Neuronal stem cell (in vitro differentiated cells): Measurements from ENCODE around the gene KRT12.

Experiments used
- DNase-seq: peaks from one replicate; pipeline ENCODE4 v3.0.0-alpha.2; 2013; ENCODE audit warnings: low spot score
- H2AFZ ChIP-seq: one replicate; pipeline ENCODE4 v1.6.1; 2013; ENCODE audit warnings: mild to moderate bottlenecking, low read length, inconsistent platforms
- H2AK5ac ChIP-seq: 2 replicates; pipeline ENCODE4 v1.6.1; 2013; ENCODE audit warnings: low read depth, mild to moderate bottlenecking, inconsistent platforms, low read length, moderate library complexity, mixed read lengths
- H2BK120ac ChIP-seq: 2 replicates; pipeline ENCODE4 v1.6.1; 2013; ENCODE audit warnings: low read depth, mild to moderate bottlenecking, inconsistent platforms, low read length, moderate library complexity, mixed read lengths
- H2BK12ac ChIP-seq: one replicate; pipeline ENCODE4 v1.6.1; 2013; ENCODE audit warnings: low read length, inconsistent platforms
- H2BK15ac ChIP-seq: 2 replicates; pipeline ENCODE4 v1.6.1; 2013; ENCODE audit warnings: mild to moderate bottlenecking, low read length, inconsistent platforms, mixed read lengths
- H2BK5ac ChIP-seq: one replicate; pipeline ENCODE4 v1.6.1; 2013; ENCODE audit warnings: inconsistent platforms, mild to moderate bottlenecking, low read length, moderate library complexity
- H3K14ac ChIP-seq: one replicate; pipeline ENCODE4 v1.6.1; 2013; ENCODE audit warnings: low read length, inconsistent platforms
- H3K18ac ChIP-seq: 2 replicates; pipeline ENCODE4 v1.6.1; 2013; ENCODE audit warnings: low read length, inconsistent platforms
- H3K23ac ChIP-seq: 2 replicates; pipeline ENCODE4 v1.6.1; 2013; ENCODE audit warnings: low read depth, mild to moderate bottlenecking, mixed read lengths, low read length, inconsistent platforms; ENCODE audit not compliant: poor library complexity
- H3K27ac ChIP-seq: replicated peaks from 3 replicates; pipeline ENCODE4 v1.5.1; 2013; ENCODE audit warnings: low read length, inconsistent platforms
- H3K27me3 ChIP-seq, 3 experiments: 2 replicates each; pipeline ENCODE4 v1.6.1; 2013; ENCODE audit warnings: low read length in 3 of 3, mild to moderate bottlenecking in 2 of 3, inconsistent platforms in 1 of 3, low read depth in 1 of 3, mixed read lengths in 1 of 3, moderate library complexity in 1 of 3; ENCODE audit not compliant: control insufficient read depth in 3 of 3, insufficient read depth in 3 of 3
- H3K36me3 ChIP-seq, 2 donors: replicated peaks in 1 of 2; 2 replicates each; pipeline ENCODE4 v1.6.1; 2013; ENCODE audit warnings: low read length in 2 of 2; ENCODE audit not compliant: control insufficient read depth in 2 of 2, insufficient read depth in 2 of 2
- H3K4ac ChIP-seq: 2 replicates; pipeline ENCODE4 v1.6.1; 2013; ENCODE audit warnings: inconsistent platforms, mild to moderate bottlenecking, low read length, moderate library complexity
- H3K4me1 ChIP-seq, 2 donors: 1 replicate in 1 of 2; 2 replicates in 1 of 2; pipeline ENCODE4 v1.6.1; 2013; ENCODE audit warnings: low read length in 2 of 2, low read depth in 1 of 2; ENCODE audit not compliant: control insufficient read depth in 2 of 2, insufficient read depth in 1 of 2
- H3K4me2 ChIP-seq: one replicate; pipeline ENCODE4 v1.6.1; 2013; ENCODE audit warnings: mild to moderate bottlenecking, low read length, inconsistent platforms; ENCODE audit not compliant: insufficient read depth, poor library complexity, severe bottlenecking
- H3K4me3 ChIP-seq, 2 donors: 2 replicates each; pipeline ENCODE4 v1.5.1; 2013; ENCODE audit warnings: low read length in 2 of 2, mild to moderate bottlenecking in 2 of 2, inconsistent platforms in 1 of 2, moderate library complexity in 1 of 2
- H3K79me1 ChIP-seq: one replicate; pipeline ENCODE4 v1.6.1; 2013; ENCODE audit warnings: low read depth, mild to moderate bottlenecking, inconsistent platforms, low read length, moderate library complexity
- H3K9ac ChIP-seq: one replicate; pipeline ENCODE4 v1.6.1; 2013; ENCODE audit warnings: mild to moderate bottlenecking, low read depth, low read length, inconsistent platforms; ENCODE audit not compliant: poor library complexity
- H3K9me3 ChIP-seq, 2 donors: replicated peaks in 1 of 2; 2 replicates each; pipeline versions ENCODE3 to v1.6.1; 2013; ENCODE audit warnings: low read length in 2 of 2, mild to moderate bottlenecking in 2 of 2, inconsistent platforms in 1 of 2, low read depth in 1 of 2, mixed read lengths in 1 of 2, moderate library complexity in 1 of 2; ENCODE audit not compliant: control insufficient read depth in 2 of 2, insufficient read depth in 1 of 2
- H4K8ac ChIP-seq: one replicate; pipeline ENCODE4 v1.6.1; 2013; ENCODE audit warnings: low read depth, mild to moderate bottlenecking, inconsistent platforms, low read length, moderate library complexity
- H4K91ac ChIP-seq: one replicate; pipeline ENCODE4 v1.6.1; 2013; ENCODE audit warnings: low read length, low read depth, mild to moderate bottlenecking, inconsistent platforms; ENCODE audit not compliant: poor library complexity
- WGBS, 2 donors: extraction: QIAGEN DNeasy Blood & Tissue Kit; methylation state at CpG; one replicate each; pipeline ENCODE4 v1.1.7; 2013; ENCODE audit warnings: missing lambda C conversion rate in 2 of 2, mixed read lengths in 1 of 2; ENCODE audit not compliant: insufficient read length in 2 of 2, insufficient replicate concordance in 1 of 2; ENCODE audit errors: extremely low coverage in 2 of 2; 5-methylcytosine and 5-hydroxymethylcytosine counted together

The KRT12 gene

GRCh38 chr17:40870136-40870535, 3.1 kb upstream of the KRT12 start:
- no peak overlapping the region for H3K23ac ChIP-seq
- H3K79me1 ChIP-seq, result no peaks in the 10 kb centered on the region
- no peak for DNase-seq
- no peak overlapping the region for H3K4ac ChIP-seq
- no peak overlapping the region for H2AK5ac ChIP-seq
- H3K36me3 ChIP-seq, result no peaks in the 10 kb centered on the region
- H4K8ac ChIP-seq, result no peak overlapping the region
- H2BK120ac ChIP-seq, result no peak overlapping the region
- peaks cover 0 to 39% (median 0%) of the 10 kb centered on the region in 3 experiments for H3K27me3 ChIP-seq
- no peaks in the 10 kb centered on the region for H3K9me3 ChIP-seq
- no peak overlapping the region for H3K4me3 ChIP-seq
- H2BK12ac ChIP-seq, result no peak overlapping the region
- peaks cover 0 to 3% of the 10 kb centered on the region in 2 donors for H3K4me1 ChIP-seq
- H2BK5ac ChIP-seq, result no peak overlapping the region
- no peak overlapping the region for H3K18ac ChIP-seq
- no peak overlapping the region for H3K27ac ChIP-seq
- WGBS, 2 donors, result no CpG with 5 or more reads among the region's 4 CpGs
- H3K9ac ChIP-seq, result no peak overlapping the region
- H2BK15ac ChIP-seq, result no peak overlapping the region
- no peak overlapping the region for H4K91ac ChIP-seq
- H2AFZ ChIP-seq, result no peak overlapping the region
- H3K4me2 ChIP-seq, result no peak overlapping the region
- no peak overlapping the region for H3K14ac ChIP-seq

- Histone ChIP-seq H4K91ac (no peak overlapping the region), H3K27ac (no peak overlapping the region), H3K36me3 (no peaks in the 10 kb centered on the region), H3K79me1 (no peaks in the 10 kb centered on the region), H2BK12ac (no peak overlapping the region), H3K4me2 (no peak overlapping the region), H3K14ac (no peak overlapping the region), H2BK120ac (no peak overlapping the region), H2AFZ (no peak overlapping the region), H3K9me3 (peaks cover 0 to 3% of the 10 kb centered on the region in 2 donors), H3K4ac (no peak overlapping the region), H2AK5ac (no peak overlapping the region), H3K18ac (no peak overlapping the region), H3K4me3 (no peak overlapping the region), H3K9ac (no peak overlapping the region), H3K27me3 (peaks cover 0 to 8% (median 2%) of the 10 kb centered on the region in 3 experiments), H2BK15ac (no peak overlapping the region), H4K8ac (no peak overlapping the region), H3K4me1 (peaks cover 0 to 2% of the 10 kb centered on the region in 2 donors), H2BK5ac (no peak overlapping the region), H3K23ac (no peak overlapping the region)
- no peak for DNase-seq
- no CpG with 5 or more reads among the region's 14 CpGs for WGBS, 2 donors
These were observed 2.2 kb downstream of the KRT12 start for GRCh38 chr17:40864661-40865390.

GRCh38 chr17:40862985-40863733, 3.9 kb downstream of the KRT12 start:
- H2AK5ac ChIP-seq, result no peak overlapping the region
- H2AFZ ChIP-seq, result no peak overlapping the region
- H3K4ac ChIP-seq, result no peak overlapping the region
- no peak overlapping the region for H3K4me3 ChIP-seq
- H2BK120ac ChIP-seq, result peak overlapping the region; percentile 64
- H3K23ac ChIP-seq, result peak overlapping the region; percentile 86
- H2BK15ac ChIP-seq, result no peak overlapping the region
- no peak overlapping the region for H4K8ac ChIP-seq
- no CpG with 5 or more reads among the region's 39 CpGs for WGBS, 2 donors
- H3K4me1 ChIP-seq, result peaks cover 0 to 2% of the 10 kb centered on the region in 2 donors
- H2BK12ac ChIP-seq, result no peak overlapping the region
- H3K79me1 ChIP-seq, result no peaks in the 10 kb centered on the region
- peaks cover 0 to 8% (median 2%) of the 10 kb centered on the region in 3 experiments for H3K27me3 ChIP-seq
- no peak overlapping the region for H3K9ac ChIP-seq
- peak overlapping the region; percentile 53 for H3K18ac ChIP-seq
- no peak overlapping the region for H3K27ac ChIP-seq
- peaks cover 0 to 3% of the 10 kb centered on the region in 2 donors for H3K9me3 ChIP-seq
- DNase-seq, result peak; percentile 11
- no peaks in the 10 kb centered on the region for H3K36me3 ChIP-seq
- no peak overlapping the region for H3K4me2 ChIP-seq
- H4K91ac ChIP-seq, result no peak overlapping the region
- H2BK5ac ChIP-seq, result no peak overlapping the region
- H3K14ac ChIP-seq, result peak overlapping the region; percentile 87

- Histone ChIP-seq H2AFZ (no peak overlapping the region), H3K9ac (no peak overlapping the region), H3K36me3 (no peaks in the 10 kb centered on the region), H4K8ac (no peak overlapping the region), H2BK5ac (no peak overlapping the region), H4K91ac (no peak overlapping the region), H2BK12ac (no peak overlapping the region), H3K9me3 (peaks cover 0 to 3% of the 10 kb centered on the region in 2 donors), H3K18ac (no peak overlapping the region), H2AK5ac (no peak overlapping the region), H2BK15ac (no peak overlapping the region), H2BK120ac (no peak overlapping the region), H3K27me3 (peaks cover 0 to 4% (median 2%) of the 10 kb centered on the region in 3 experiments), H3K4me1 (peaks cover 0 to 2% of the 10 kb centered on the region in 2 donors), H3K27ac (no peak overlapping the region), H3K4ac (no peak overlapping the region), H3K79me1 (no peaks in the 10 kb centered on the region), H3K4me2 (no peak overlapping the region), H3K14ac (no peak overlapping the region), H3K23ac (no peak overlapping the region), H3K4me3 (no peak overlapping the region)
- no CpG with 5 or more reads among the region's 2 CpGs for WGBS, 2 donors
- DNase-seq, result no peak
These were observed 7.5 kb downstream of the KRT12 start for GRCh38 chr17:40859536-40859935.
